Activated CD4-positive, alpha-beta T cell treated with anti-CD3 and anti-CD28 coated beads, Interleukin-2, amount 10 ng/mL, durations not matched to agents 24 days and 14 days (primary cell): ENCODE results near the gene TBATA. TPM values are rescaled to one million over a fixed set of nuclear protein-coding genes. Genes with fewer than 3 reads are reported as not detected.

ENCODE experiments used
- DNase-seq: peaks from one replicate; pipeline ENCODE4 v3.0.0; 2022
- H3K27ac Mint-ChIP-seq: one replicate; pipeline ENCODE4 v1.8.0; 2022; ENCODE audit warnings: mild to moderate bottlenecking, mixed read lengths
- H3K27me3 Mint-ChIP-seq: one replicate; pipeline ENCODE4 v1.8.0; 2022; ENCODE audit warnings: mixed read lengths
- H3K36me3 Mint-ChIP-seq: one replicate; pipeline ENCODE4 v1.8.0; 2022; ENCODE audit warnings: low read depth, mild to moderate bottlenecking, mixed read lengths
- H3K4me1 Mint-ChIP-seq: one replicate; pipeline ENCODE4 v1.8.0; 2021; ENCODE audit warnings: mixed read lengths
- H3K4me3 Mint-ChIP-seq: one replicate; pipeline ENCODE4 v1.8.0; 2022; ENCODE audit warnings: mild to moderate bottlenecking, moderate library complexity, mixed read lengths
- H3K9me3 Mint-ChIP-seq: one replicate; pipeline ENCODE4 v1.8.0; 2021; ENCODE audit warnings: mixed read lengths
- intact Hi-C: fragments of 100-400 bp; cut with micrococcal nuclease; formaldehyde crosslinking; loops from one replicate; pipeline ENCODE4 v1.15.1; 2023
- total RNA-seq: library from RNA; stranded (reverse); gene quantifications from 2 replicates; pipeline ENCODE4 v1.2.3, GENCODE V29; 2022

Gene TBATA
- total RNA-seq, 1 donor from 2014 or later: not detected

DNA sequence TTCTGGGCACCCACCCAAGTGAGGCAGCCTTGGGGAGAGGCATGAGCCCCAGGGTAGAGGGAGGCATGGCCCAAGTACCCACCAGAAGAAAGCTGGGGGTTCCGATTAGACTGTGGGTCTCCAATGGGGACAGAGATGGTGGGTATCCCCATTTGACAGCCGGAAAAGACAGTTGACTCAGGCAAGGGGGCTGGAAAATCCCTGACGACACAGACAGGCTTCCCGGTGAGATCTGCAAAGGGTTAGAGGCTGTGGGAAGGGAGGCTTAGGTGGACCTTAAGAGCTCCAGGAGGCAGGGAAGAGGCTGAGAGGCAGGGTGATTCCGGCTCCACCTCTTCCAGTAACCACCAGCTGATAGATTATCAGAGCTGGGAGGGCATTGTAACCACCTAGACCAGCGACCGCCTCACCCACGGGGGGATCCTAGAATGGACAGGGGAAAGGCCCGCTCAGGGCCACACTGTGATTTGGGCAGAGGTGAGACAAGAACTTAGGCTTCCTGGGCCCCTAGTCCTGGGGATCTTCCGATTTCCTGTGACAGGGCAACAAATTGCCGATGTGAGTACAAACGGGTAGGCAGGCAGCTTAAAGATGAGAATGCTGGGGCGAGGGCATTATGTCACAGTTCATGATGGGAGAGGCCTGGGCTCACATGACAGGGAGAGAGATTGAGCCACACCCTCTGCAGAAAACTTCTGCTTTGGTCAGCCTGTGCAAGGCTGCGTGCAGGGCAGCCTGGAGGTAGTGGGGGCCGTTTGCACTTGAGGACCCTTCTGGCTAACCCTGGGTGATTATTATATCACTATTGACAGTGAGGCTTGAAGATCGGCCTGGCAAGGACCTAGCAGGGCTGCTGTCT is 5.4 kb downstream of the TBATA start:
- no peak for DNase-seq
- no peaks in the 10 kb centered on the region for H3K9me3 Mint-ChIP-seq
- H3K36me3 Mint-ChIP-seq: no peaks in the 10 kb centered on the region
- H3K4me1 Mint-ChIP-seq: no peaks in the 10 kb centered on the region
- no peak overlapping the region for H3K27ac Mint-ChIP-seq
- peaks cover 4% of the 10 kb centered on the region for H3K27me3 Mint-ChIP-seq
- no peak overlapping the region for H3K4me3 Mint-ChIP-seq
- intact Hi-C loops: no loop called here

GRCh38 chr10:70779088-70779487 is 6.1 kb downstream of the TBATA start:
- intact Hi-C loops: no loop called here
- H3K27me3 Mint-ChIP-seq: peaks cover 4% of the 10 kb centered on the region
- H3K9me3 Mint-ChIP-seq: no peaks in the 10 kb centered on the region
- no peak overlapping the region for H3K27ac Mint-ChIP-seq
- no peaks in the 10 kb centered on the region for H3K4me1 Mint-ChIP-seq
- H3K4me3 Mint-ChIP-seq: no peak overlapping the region
- no peak for DNase-seq
- no peaks in the 10 kb centered on the region for H3K36me3 Mint-ChIP-seq

- Mint-ChIP-seq H3K9me3 (no peaks in the 10 kb centered on the region), H3K27ac (no peak overlapping the region), H3K4me1 (no peaks in the 10 kb centered on the region), H3K27me3 (peaks cover 3% of the 10 kb centered on the region), H3K36me3 (no peaks in the 10 kb centered on the region), H3K4me3 (no peak overlapping the region)
- DNase-seq: no peak
- intact Hi-C loops: no loop called here
Observed at GRCh38 chr10:70778267-70778924, 6.8 kb downstream of the TBATA start.

DNA sequence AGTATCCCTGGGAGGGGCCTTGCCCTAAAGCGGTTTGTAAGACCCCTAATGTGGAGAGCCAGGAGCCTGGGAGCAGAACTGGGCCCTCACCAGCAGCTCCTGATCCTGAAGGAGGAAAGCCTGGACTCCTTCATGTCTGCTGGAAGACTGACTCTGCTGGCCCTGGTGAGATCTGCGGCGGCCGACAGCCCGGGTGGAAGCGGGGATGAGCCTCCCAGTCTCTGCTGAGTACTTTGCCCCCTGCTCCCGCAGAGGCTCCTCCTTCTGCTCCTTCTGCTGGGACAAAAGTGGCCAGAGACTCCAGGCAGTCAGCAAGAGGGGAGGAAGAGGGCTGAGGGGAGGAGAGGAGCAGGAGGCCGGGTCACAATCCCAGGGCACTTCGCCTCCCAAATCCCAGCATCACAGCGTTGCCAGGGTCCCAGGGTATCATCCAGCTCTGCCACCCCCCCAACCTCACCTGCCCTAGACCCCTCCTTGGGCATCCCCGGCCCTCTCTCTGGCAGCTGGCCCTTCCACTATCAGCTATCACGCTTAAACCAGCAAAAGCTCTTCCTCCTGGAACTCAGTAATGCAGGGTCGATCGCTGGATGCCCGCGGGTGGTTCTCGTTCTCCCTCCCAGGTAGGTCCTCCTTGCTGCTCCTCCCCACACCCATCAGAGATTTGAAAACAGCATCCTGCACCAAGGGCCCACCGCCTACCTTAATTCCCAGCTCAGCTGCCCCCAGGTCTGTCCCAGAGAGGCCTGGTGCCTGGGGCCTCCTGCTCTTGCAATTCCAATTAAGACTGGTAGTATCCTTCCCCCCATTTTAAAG is 7.9 kb downstream of the TBATA start:
- no peaks in the 10 kb centered on the region for H3K36me3 Mint-ChIP-seq
- intact Hi-C loops: no loop called here
- H3K27me3 Mint-ChIP-seq: no peaks in the 10 kb centered on the region
- no peak for DNase-seq
- H3K27ac Mint-ChIP-seq: no peak overlapping the region
- H3K4me1 Mint-ChIP-seq: no peaks in the 10 kb centered on the region
- H3K4me3 Mint-ChIP-seq: no peak overlapping the region
- no peaks in the 10 kb centered on the region for H3K9me3 Mint-ChIP-seq

GRCh38 chr10:70776455-70777005 is 8.6 kb downstream of the TBATA start:
- H3K4me3 Mint-ChIP-seq: no peak overlapping the region
- H3K36me3 Mint-ChIP-seq: no peaks in the 10 kb centered on the region
- no peaks in the 10 kb centered on the region for H3K27me3 Mint-ChIP-seq
- H3K27ac Mint-ChIP-seq: no peak overlapping the region
- H3K4me1 Mint-ChIP-seq: no peaks in the 10 kb centered on the region
- no peak for DNase-seq
- no peaks in the 10 kb centered on the region for H3K9me3 Mint-ChIP-seq
- intact Hi-C loops: no loop called here

DNA sequence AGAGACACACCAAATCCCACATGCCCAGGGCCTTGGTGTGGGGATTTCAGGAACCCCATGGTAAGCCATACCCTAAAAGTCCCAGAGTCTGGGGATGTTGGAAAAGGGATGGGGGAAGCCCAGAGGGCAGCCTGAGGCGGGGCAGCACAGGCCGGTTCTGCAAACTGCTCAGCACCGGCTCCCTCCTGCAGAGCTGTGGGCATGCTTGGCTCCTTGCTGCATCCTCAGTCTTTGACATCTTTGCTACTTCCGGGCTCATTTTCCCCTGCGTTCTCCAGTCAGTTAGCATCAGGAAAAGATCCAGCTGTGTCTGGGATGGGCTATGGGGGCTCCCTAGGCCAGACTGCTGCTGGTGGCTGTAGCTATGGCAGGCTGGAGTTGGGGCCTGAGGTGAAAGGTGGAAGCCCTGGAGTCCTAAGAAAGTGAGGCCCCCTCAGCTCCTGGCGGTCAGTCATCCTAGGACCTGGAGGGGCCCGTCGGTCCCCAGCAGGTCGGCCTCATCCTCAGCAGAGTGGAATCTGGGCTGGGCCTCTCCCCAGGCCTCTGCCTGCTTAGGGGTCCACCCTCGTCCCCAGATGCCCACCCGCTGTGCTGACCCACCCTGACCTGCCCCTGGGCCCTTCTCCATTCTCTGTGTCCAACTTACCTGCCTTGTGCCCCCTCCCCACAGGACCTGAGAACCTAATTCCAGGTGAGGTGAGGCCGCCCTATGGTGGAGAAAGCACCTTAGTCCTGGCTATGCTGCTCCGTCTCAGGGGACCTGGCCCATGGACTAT is 9.3 kb downstream of the TBATA start:
- intact Hi-C loops: no loop called here
- no peaks in the 10 kb centered on the region for H3K4me1 Mint-ChIP-seq
- H3K27ac Mint-ChIP-seq: no peak overlapping the region
- H3K4me3 Mint-ChIP-seq: no peak overlapping the region
- H3K9me3 Mint-ChIP-seq: no peaks in the 10 kb centered on the region
- no peak for DNase-seq
- H3K36me3 Mint-ChIP-seq: no peaks in the 10 kb centered on the region
- no peaks in the 10 kb centered on the region for H3K27me3 Mint-ChIP-seq

GRCh38 chr10:70774810-70775678 is 10.1 kb downstream of the TBATA start:
- Mint-ChIP-seq H3K4me3 (no peak overlapping the region), H3K36me3 (no peaks in the 10 kb centered on the region), H3K9me3 (no peaks in the 10 kb centered on the region), H3K27me3 (no peaks in the 10 kb centered on the region), H3K4me1 (no peaks in the 10 kb centered on the region), H3K27ac (no peak overlapping the region)
- no peak for DNase-seq
- intact Hi-C loops: no loop called here

DNA sequence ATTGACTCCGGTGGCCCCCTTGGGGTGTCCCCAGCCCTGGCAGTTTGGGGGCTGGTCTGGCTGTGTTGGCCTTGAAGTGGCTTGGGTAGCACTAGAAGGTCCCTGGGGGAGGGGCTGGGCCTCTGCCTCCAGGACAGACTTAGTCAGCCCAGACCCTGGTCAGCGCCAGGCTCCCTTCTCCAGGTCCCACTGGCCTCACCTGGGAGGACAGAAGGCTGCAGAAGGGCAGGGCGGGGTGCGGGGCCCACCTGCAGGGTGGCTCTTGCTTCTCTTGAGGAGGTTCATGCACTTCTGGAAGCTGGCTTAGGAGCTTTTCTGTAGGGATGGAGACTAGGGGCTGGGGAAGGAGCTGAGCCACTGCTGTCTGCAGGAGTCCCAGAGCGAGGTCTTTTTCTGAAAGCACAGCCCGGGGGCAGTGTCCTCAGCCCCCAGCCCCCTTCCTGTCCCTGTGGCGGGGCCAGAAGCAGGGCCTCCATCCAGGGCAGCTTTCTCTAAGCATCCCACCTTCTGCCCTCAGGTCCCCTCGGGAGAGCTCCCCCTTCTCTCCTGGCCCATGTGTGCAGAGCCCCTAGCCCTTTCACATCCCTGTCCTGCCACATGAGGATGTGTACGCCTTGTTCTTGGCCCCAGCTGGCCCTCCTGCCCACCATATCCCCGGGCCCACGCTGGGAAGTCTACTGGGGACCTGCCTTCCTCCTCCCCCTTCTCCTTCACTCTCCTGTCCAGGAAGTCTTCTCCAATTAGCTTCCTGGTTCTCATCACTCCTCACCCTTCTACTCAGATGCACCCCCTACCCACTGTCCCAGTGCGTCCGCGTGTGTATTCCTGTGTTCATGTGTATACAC is 11.0 kb downstream of the TBATA start:
- intact Hi-C loops: no loop called here
- no peak overlapping the region for H3K27ac Mint-ChIP-seq
- no peak overlapping the region for H3K4me3 Mint-ChIP-seq
- H3K9me3 Mint-ChIP-seq: no peaks in the 10 kb centered on the region
- DNase-seq: no peak
- H3K4me1 Mint-ChIP-seq: no peaks in the 10 kb centered on the region
- H3K27me3 Mint-ChIP-seq: peaks cover 2% of the 10 kb centered on the region
- no peaks in the 10 kb centered on the region for H3K36me3 Mint-ChIP-seq

DNA sequence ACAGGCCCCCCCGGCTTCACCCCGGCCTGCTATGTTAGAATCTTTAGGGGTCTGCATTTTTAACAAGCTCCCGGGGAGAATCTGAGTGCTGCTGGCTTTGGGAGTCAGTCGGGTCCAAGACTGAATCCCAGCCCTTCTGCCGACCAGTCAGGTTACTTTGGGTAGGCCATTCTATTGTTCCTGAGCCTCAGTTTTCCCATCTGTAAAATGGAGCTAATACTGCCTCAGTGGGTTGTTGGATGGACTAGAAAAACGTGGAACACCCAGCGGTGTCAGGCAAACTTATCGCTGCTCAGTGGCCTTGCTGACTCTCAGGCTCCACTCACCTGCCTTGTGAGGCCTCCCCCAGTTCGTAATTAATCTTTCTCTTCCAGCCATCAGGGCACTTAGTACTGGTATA is 11.7 kb downstream of the TBATA start:
- DNase-seq: no peak
- H3K27me3 Mint-ChIP-seq: peaks cover 2% of the 10 kb centered on the region

DNA sequence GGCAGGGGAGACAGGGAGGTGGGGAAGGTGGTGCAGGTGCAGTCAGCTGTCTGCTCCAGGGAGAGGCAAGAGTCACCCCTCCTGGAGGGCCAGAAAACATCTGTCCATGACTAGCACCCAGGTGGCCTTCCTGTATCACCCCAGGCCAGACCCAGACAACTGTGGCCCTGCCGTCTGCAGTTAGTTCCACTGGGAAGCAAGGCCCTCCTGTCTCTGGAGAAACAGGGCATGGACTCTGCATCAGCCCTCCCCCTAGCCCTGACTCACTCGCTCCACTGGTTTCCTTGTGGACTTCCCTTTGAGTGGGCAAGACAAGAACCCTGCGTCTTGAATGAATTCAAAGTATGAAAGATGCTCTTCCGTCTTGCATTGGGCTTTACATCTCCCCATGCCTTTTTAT is 12.6 kb downstream of the TBATA start:
- H3K36me3 Mint-ChIP-seq: no peaks in the 10 kb centered on the region
- no peak overlapping the region for H3K27ac Mint-ChIP-seq
- H3K27me3 Mint-ChIP-seq: peaks cover 2% of the 10 kb centered on the region
- no peak overlapping the region for H3K4me3 Mint-ChIP-seq
- no peaks in the 10 kb centered on the region for H3K9me3 Mint-ChIP-seq
- no peak for DNase-seq
- intact Hi-C loops: no loop called here
- H3K4me1 Mint-ChIP-seq: no peaks in the 10 kb centered on the region

More for the DNA sequence above, 11.7 kb downstream of the TBATA start:
- Mint-ChIP-seq H3K9me3 (no peaks in the 10 kb centered on the region), H3K4me3 (no peak overlapping the region), H3K4me1 (no peaks in the 10 kb centered on the region), H3K27ac (no peak overlapping the region), H3K36me3 (no peaks in the 10 kb centered on the region)
- intact Hi-C loops: no loop called here

- no peak overlapping the region for H3K27ac Mint-ChIP-seq
Observed at GRCh38 chr10:70771311-70772194, 13.6 kb downstream of the TBATA start.

More at GRCh38 chr10:70771311-70772194, 13.6 kb downstream of the TBATA start:
- intact Hi-C loops: no loop called here
- no peak for DNase-seq
- Mint-ChIP-seq H3K36me3 (no peaks in the 10 kb centered on the region), H3K4me3 (no peak overlapping the region), H3K9me3 (peaks cover 4% of the 10 kb centered on the region), H3K4me1 (no peaks in the 10 kb centered on the region), H3K27me3 (peaks cover 6% of the 10 kb centered on the region)
